Measurements from ENCODE around the gene GPR62.

DNA sequence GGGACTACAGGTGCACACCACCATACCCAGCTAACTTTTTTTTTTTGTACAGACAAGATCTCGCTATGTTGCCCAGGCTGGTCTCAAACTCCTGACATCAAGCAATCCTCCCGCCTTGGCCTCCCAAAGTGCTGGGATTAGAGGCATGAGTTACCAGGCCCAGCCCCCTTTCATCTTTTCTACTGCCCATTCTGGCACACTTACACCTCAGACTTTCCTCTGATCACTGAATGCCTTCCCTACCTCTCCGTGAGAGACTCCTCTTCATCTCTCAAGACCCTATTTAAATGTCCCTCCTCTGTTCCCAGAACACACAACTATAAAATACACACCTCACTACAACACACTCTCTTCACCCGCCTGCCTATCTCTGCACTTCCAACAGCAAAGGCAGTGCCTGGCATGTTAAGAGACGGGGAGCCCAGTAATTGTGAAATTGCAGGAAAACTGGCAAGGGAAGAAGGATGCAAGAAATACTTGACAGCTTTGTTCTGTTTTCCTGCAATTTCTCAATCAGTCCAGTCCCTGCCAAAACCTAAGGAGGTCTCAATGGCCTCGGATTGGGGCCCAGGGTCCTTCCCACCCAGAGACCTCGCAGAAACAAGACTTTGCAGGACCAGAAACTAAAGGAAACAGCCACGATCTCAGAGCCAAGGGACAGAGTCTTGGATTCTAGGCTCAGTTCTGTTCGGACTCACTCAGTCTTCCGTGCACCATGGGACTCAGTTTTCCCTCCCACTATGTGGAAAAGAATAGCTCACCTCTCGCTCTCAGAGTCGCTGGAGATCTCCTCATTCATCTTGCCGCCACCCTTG is 14.3 kb upstream of the GPR62 start:
- TF ChIP-seq, protein P1, sequence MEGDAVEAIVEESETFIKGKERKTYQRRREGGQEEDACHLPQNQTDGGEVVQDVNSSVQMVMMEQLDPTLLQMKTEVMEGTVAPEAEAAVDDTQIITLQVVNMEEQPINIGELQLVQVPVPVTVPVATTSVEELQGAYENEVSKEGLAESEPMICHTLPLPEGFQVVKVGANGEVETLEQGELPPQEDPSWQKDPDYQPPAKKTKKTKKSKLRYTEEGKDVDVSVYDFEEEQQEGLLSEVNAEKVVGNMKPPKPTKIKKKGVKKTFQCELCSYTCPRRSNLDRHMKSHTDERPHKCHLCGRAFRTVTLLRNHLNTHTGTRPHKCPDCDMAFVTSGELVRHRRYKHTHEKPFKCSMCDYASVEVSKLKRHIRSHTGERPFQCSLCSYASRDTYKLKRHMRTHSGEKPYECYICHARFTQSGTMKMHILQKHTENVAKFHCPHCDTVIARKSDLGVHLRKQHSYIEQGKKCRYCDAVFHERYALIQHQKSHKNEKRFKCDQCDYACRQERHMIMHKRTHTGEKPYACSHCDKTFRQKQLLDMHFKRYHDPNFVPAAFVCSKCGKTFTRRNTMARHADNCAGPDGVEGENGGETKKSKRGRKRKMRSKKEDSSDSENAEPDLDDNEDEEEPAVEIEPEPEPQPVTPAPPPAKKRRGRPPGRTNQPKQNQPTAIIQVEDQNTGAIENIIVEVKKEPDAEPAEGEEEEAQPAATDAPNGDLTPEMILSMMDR (conservative IDR thresholded peaks at IDR 0.05), result no peak
- TF ChIP-seq EZH2 (IDR thresholded peaks at IDR 0.05; ENCODE audit: low read depth), result no peak
